Stomach (tissue), 4 donors: Measurements from ENCODE around the gene COL4A2.

Experiments used
- CTCF ChIP-seq, 7 experiments: fragments of 450-650 bp in 4 of 7; fragments of 200-600 bp in 3 of 7; sonication (generic) in 3 of 7; IDR thresholded peaks; one replicate each; pipeline ENCODE4 v1.5.1; 2016 to 2019; ENCODE audit warnings: antibody characterized with exemption in 7 of 7, control low read depth in 2 of 7, mild to moderate bottlenecking in 1 of 7
- POLR2AphosphoS5 ChIP-seq, 3 donors: sonication (generic); formaldehyde crosslinking; IDR thresholded peaks; one replicate each; pipeline ENCODE4 v1.6.1; 2016; ENCODE audit warnings: antibody characterized with exemption in 3 of 3

- TF ChIP-seq POLR2AphosphoS5 (IDR thresholded peaks at IDR 0.05) (no peak), CTCF (IDR thresholded peaks at IDR 0.05) (no peak)
These were observed 25.3 kb upstream of the COL4A2 start for GRCh38 chr13:110281736-110282135.
